GM12864 (cell line): ENCODE data around the gene PCBD1.

ENCODE experiments used
- DNase-seq: peaks from one replicate; pipeline ENCODE4 v3.0.0-alpha.2; 2011; ENCODE audit warnings: low read depth
- H3K4me3 ChIP-seq: 2 replicates; pipeline ENCODE4 v1.5.1; 2011; ENCODE audit warnings: mild to moderate bottlenecking, low read depth, low read length, control low read depth
- CTCF ChIP-seq: IDR thresholded peaks from 2 replicates; pipeline ENCODE4 v1.5.1; 2011; ENCODE audit warnings: low read depth, mild to moderate bottlenecking, moderate library complexity, low read length, control low read depth, inconsistent platforms; ENCODE audit errors: missing control alignments

The PCBD1 gene

DNA sequence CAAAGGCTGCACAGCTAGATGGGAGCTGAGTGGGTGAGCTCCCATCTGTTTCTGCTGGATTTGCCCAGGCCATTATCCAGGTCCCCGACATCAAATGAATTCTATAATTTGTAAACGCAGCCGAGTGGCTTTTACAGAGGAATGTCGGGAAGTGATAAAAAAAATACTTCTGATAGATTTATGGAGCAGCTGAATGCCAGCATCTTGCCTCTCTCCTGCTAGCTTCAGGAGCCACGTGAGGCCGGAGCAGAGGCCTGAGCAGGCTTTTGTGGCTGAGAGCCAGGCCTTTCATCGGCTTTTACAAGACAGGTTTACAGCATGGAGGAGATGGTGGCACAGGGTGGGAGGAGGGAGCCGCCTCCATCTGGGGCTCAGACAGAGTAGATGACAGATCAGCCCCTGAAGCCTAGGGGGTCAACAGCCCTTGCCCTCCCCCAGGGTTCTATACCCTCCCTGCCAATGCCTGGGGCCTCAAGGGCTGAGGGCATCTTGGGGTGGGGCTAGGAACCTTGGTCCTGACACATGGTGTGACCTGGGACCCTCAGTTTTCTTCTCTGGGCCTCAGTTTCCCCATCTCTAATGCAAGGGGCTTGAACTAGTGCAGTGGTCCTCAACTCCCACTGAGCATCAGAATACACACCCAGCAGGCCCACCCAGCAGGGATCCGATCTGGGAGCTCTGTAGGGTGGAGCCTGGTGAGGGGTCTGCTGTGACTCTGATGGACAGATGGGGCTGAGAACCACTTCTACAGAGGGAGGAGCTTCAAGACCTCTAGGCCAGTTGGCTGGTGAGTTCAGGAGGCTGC is 44.2 kb upstream of the PCBD1 start:
- no peak overlapping the region for H3K4me3 ChIP-seq
- DNase-seq = no peak
- TF ChIP-seq CTCF = no peak

- TF ChIP-seq CTCF = no peak
- DNase-seq = no peak
- no peak overlapping the region for H3K4me3 ChIP-seq
These were observed 42.9 kb upstream of the PCBD1 start for GRCh38 chr10:70931168-70931815.

DNA sequence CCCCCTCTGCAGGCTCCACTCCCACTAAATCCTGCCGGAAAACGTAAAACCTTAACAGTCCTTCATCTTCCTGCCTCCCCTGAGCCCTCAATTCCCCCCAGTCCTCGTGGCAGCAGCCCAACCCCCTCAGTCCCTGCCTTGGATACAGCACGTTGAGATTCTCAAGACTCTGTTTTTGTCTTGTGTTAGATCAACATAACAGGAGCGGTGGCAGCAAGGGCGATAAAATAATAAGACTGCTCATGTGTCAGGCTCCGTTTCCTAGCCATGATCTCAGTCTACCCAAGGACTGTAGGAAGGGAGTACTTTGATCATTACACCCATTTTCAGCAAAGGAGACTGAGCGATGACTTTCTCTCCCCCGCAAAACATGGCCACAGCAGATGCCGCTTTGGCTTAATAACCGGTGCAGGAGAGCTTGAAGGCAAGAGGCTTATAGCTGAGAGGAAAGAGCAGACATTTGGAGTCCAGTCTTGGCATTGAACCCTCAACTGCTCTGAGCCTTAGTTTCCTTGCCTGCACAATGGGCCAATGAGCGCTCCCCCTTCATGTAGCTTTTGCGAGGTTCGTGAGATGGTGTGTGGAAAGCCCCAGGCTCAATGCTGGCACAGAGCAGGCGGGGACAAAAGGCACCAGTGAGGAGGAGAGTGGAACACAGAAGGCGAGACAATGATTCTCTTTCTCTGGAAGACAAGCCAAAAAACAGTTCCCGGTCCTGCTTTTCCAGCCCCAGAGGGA is 42.1 kb upstream of the PCBD1 start:
- DNase-seq = no peak
- TF ChIP-seq CTCF = no peak
- no peak overlapping the region for H3K4me3 ChIP-seq

- TF ChIP-seq CTCF = no peak
- H3K4me3 ChIP-seq = no peak overlapping the region
- no peak for DNase-seq
These were observed 39.8 kb upstream of the PCBD1 start for GRCh38 chr10:70928140-70928539.

- TF ChIP-seq CTCF = no peak
- H3K4me3 ChIP-seq = no peak overlapping the region
- no peak for DNase-seq
These were observed 39.0 kb upstream of the PCBD1 start for GRCh38 chr10:70927189-70927943.

GRCh38 chr10:70926226-70927000 is 38.0 kb upstream of the PCBD1 start:
- H3K4me3 ChIP-seq = no peak overlapping the region
- TF ChIP-seq CTCF = no peak
- no peak for DNase-seq
